NCI-H2227 (cell line): ENCODE results near the gene ELFN1.
A peak's percentile ranks its signal among the peaks of the same experiment; 100 is the strongest.

Source experiments
- DNase-seq: peaks from one replicate; lab custom pipeline; 2025; ENCODE audit not compliant: unreplicated experiment; lab: John Stamatoyannopoulos, UW

Gene ELFN1

DNA sequence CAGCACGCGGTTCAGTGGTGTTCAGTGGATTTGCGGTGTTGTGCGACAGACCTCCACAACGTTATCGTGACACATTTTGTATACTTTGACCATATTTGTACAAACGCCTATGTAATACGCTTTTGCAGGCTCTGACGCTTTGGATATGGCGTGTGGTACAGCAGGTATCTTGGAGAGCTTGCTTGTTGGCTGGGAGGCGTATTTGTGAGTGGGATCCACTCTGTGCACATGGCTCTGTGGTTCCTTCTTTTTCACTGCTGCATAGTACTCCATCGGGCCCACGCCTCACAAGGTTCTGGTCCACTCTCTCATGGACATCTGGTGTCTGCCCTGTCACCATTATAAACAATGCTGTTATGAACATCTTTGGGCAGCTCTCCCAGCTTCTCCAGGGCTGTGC is 53.2 kb downstream of the ELFN1 start:
- DNase-seq: no peak

- no peak for DNase-seq
Measured at GRCh38 chr7:1724118-1724910, 54.2 kb downstream of the ELFN1 start.

DNA sequence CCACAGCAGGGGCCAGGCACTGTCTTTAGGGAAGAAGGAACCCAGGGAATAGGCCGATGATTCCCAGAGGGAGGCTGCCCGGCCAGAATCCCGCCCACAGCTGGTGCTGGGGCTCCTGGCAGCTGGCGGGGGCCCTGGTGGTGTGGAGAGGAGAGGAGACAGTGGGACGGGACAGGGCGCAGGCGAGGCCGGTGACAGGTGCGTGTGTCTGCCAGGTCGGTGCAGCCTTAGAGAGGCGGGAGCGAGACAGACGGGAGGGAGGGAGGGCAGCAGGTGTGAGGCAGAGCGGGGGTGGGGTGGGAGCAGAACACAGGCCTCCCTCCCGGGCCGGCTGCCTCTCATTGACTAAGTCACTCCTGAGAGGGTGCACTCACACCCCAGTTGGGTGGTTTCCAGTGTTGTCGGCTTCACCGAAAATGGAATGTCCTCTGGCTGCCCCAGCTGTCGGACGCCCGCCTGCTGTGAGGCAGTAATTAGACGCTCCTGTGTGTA is 55.2 kb downstream of the ELFN1 start:
- DNase-seq: peak; percentile 48

- DNase-seq: no peak
Measured at GRCh38 chr7:1725766-1726630, 55.9 kb downstream of the ELFN1 start.

DNA sequence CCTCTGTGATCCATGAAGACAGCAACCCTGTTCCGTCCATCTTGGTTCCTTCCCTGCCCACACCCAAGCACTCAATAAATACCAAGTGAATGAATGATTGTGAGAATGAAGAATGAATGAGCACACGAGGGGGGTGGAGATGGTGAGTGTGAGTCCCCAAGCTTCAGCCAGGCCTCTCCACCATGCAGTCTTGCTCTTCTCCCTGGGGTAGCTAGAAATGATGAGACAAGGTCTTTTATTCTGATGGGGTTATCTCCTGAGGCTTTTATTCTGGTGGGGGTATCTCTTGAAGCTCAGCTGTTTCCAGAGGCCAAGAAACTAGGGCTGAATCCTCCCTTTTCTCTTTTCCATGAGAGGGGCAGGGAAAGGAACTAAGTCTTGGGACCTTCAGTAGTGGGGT is 57.0 kb downstream of the ELFN1 start:
- DNase-seq: no peak

DNA sequence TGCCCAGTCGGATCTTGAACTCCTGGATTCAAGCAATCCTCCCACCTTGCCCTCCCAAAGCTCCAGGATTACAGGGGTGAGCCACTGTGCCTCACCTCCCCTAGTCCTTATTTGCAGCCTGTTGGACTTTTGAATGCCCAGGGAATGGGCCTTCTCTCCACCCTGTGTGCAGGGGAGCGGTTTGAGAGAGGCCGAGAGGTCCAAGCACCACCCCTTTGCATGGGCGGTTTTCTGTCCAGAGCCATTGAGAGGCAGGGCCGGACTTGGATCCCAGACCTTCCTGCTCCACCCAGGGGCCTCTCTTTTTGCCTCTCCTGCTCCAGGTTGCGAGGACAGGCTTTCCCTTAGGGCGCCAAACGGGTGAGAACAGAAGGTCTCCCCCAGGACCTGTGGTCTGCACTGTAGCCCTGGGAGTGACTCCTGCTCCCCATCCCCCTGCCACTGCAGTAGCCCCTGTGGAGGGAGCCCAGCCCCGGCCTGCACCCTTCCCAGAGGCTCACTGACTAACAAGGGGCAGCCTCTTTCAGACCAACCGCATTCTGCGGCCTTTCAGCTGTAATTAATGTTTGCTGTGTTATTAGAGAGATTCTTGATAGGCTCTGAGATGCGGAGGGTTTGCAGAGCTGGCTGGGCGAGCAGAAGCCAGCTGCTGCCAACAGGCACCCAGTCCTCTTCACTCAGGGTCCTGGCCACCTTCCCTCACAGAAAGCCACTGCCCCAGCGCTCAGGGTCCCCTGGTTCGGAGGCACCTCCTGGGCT is 57.9 kb downstream of the ELFN1 start:
- DNase-seq: no peak

DNA sequence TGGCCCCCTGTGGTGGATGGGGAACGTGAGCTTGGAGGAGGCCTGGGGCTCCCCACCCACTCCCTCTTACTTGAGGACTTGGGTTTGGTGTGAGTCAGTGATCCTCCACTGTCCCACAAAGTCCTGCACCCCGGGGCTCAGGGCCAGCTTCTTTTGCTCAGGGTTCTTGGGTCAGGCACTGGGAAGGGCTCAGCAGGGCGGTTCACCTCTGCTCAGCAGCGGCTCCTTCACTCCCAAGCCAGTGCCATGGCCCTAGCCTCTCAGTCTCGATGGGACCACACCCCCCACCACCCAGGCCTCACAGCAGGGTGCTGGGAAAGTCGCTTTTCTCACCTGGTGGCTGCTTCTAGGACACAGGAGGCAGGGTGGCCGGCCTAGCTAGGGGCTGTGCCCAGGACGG is 59.1 kb downstream of the ELFN1 start:
- DNase-seq: no peak

DNA sequence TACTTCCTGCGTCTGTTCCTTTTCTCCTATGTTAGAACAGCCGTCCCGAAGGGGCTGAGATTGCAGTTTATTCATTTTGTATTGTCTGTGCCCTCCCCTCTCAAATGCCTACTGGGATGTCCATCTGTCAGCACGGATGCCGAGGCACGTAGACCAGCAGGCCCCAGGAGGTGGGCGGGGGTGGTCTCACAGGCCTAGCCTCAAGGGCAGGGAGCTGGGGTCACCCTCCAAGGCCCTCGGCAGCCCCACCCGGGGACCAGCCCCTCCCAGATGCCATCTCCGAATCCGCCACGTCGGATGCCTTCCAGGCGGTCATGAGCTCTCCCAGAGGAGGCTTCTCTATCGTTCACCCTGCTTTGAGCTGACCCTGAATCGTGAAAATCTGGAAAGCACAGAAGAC is 59.7 kb downstream of the ELFN1 start:
- DNase-seq: no peak

DNA sequence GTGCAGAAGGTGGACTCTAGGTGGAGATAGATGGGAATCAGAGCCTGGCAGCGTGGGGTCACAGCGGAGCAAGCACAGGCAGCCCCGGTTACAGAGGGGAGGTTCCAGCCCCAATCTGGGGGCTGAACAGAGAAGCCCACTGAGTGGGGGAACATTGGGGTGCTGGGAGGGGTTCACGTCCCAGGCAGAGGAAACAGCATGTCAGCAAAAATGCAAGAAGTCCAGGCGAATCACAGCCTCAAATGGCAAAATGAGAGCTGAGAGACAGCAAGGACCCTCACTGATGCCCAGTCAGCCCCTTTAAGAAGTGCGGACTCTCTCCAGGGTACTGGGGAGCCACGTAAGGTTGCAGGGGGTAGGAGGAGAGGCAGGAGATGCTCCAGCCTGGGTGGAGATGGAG is 62.0 kb downstream of the ELFN1 start:
- DNase-seq: no peak

GRCh38 chr7:1732645-1733044 is 62.6 kb downstream of the ELFN1 start:
- no peak for DNase-seq

DNA sequence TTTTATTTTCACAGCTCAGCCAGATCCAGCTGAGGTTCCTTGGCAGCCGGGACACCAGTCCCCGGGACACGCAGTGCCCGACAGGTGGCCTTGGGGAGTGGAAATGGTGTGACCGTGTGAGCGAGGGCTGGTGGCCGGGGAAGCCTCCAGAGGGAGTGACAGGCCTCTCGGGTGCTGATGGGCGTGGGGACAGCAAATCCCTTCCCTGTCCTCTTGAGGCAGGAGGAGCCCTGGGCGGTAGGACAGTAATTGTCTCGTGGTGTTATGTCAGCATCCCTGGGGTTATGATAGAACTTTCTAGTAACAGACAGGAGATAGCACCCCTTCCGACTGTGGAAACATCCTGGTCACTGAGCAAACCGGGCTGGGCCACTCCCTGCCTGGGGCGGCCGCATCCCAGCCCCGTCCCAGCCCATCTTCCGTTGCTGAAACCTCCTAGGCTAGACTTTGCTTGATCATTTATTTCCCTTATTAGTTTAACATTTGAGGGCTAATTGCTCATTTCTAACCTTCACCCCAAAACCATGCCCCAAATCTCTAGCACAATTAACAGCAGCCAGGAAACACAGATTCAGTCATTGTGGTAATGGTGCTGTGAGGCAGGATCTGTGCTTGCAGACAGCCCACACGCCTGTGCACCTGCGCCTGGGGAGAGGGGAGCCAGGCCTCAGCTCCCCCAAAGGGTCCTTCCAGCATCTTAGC is 63.3 kb downstream of the ELFN1 start:
- DNase-seq: no peak

DNA sequence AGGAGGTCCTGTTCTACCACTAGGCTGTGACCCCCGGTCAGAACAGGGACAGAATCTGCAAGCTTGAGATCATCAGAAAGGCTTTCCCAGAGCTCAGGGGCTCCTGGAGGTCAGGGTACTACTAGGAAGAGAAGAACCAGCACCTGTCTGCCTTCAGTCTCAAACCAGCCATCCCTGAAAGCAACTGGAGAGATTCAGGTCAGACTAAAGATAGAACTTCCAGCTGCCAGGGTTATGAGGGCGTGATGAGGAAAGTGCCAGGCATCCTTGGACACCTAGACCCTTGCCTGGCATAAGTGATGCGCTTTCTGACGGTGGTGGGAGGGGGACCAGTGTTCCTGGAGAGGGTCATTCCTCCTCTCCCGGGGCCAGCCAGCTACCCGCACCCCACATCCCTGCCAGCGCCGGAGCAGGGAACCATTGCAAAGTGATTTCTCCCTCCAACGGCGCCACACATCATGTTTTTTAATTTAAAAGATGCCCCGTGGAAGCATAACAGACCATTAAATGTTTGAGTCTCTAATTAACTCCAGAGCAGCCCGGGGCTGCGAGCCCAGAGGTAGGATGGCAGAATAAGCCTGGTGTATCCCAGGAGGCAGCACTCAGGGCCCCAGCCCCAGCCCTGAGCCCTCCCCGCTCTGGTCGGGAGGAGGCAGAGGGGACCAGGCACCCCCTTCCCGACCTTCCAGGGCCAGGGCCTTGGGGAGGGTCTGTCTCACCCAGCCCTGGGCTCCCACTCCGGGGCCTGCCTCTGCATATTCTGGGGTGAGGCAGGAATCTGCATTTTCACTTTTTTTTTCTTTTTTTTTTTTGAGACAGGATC is 64.0 kb downstream of the ELFN1 start:
- DNase-seq: no peak

- DNase-seq: no peak
Measured at GRCh38 chr7:1735262-1735661, 65.2 kb downstream of the ELFN1 start.

DNA sequence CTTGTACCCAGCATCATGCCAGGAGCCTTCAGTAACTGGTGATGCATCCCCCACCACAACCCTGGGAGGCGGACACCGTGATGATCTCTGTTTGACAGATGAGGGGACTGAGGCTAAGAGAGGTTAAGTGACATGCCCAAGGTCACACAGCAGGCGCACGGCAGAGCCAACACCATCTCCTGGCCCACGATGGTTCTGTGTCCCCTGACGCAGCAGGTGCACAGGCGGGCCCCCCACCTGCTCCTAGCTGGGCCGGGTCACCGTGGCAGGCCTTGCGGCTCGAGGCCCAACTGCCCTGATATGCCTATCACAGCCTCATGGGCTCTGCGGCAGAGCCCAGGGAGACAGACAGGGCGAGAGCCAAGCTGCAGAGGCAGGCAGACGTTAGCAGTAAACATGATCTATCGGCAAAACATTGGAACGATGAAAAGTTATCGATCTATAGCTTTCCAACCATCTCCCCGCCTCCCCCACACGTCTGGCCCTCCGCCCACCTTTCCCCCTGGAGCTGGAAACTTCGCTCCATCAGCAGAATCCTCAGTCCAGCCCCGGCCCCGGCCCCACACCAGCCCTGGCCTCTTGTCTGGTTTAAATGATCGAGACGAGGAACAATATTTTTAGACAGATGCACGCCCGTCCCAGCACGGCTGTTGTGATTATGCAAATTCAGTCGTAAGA is 65.9 kb downstream of the ELFN1 start:
- no peak for DNase-seq

GRCh38 chr7:1736484-1736817 is 66.4 kb downstream of the ELFN1 start:
- no peak for DNase-seq

- DNase-seq: no peak
Measured at GRCh38 chr7:1736830-1737229, 66.8 kb downstream of the ELFN1 start.

DNA sequence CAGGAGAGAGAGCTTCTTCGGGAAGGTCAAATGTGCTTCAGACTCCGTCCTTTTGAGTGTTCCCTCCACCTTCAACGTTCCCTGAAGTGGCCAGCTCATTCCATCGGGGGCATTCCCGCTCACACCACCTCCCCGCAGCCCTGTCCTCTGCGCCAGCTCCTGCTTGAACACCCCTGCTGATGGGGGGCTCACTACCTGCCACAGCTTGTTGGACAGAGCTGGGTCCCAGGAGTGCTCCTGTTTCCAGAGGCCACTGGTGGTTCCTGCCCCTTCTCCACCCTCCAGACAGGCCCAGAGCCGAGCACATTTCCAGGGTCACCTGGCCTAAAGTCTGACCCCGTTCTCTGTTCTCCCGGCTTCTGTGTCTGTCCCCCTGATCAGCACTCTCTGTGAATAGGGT is 67.4 kb downstream of the ELFN1 start:
- DNase-seq: no peak

DNA sequence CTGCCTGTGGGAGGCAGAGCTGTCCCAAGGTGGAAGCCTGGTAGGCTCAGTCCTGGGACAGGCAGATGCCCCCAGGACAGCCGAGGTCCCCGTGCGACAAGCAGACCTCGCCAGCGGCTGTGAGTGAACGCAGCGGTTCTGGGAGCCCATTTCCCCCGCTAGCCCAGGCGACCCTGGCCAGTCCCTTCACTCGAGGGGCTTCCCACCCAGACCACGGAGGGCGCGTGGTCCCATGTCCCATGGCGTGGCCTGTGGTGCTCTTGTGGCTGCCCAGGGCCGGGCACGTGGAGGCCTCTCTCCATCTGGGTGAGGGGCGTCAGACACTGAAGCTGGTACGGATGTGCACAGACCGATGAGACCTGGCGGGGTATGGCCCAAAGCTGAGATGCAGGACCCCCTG is 67.9 kb downstream of the ELFN1 start:
- DNase-seq: no peak

- no peak for DNase-seq
Measured at GRCh38 chr7:1738511-1738910, 68.4 kb downstream of the ELFN1 start.

GRCh38 chr7:1738956-1739355 is 68.9 kb downstream of the ELFN1 start:
- DNase-seq: no peak
